ENCODE measurements around the gene MAGEA10.
"Not testable (repeated sequence)": the region's sequence is repeated elsewhere in the genome, so short reads cannot be mapped to it uniquely, and the experiment has no call there.

MAGEA10 gene

GRCh38 chrX:152136312-152136711 is 2.1 kb downstream of the MAGEA10 start:
- no peaks in the 10 kb centered on the region for H3K4me1 Mint-ChIP-seq (ENCODE audit: low read depth)
- no peaks in the 10 kb centered on the region for H3K36me3 Mint-ChIP-seq (ENCODE audit: low read depth)
- H3K4me3 Mint-ChIP-seq, result no peak overlapping the region
- no peaks in the 10 kb centered on the region for H3K27me3 Mint-ChIP-seq
- intact Hi-C loops (cut with micrococcal nuclease), result no loop called here
- H3K27ac Mint-ChIP-seq, result no peak overlapping the region
- no peaks in the 10 kb centered on the region for H3K9me3 Mint-ChIP-seq

DNA sequence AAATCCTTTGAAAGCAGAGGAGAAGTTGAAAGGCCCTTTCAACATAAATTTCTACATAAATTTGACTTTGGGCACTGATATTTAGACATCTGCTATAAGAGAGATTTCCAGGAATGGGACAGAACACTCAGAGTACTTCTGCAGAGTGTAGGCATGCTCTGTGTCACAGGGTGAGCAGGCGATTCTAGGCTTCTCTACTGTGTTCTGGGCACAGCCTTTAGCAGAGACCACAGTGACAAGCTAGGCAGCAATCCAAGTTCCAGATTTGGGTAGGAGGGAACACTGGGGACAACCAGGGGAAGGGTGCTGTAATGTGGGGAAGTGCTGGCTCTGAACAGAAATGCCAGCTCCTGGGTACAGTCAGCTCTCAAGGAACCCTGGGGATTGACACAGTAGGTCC is 6.9 kb downstream of the MAGEA10 start:
- H3K27me3 Mint-ChIP-seq, result no peaks in the 10 kb centered on the region
- no peaks in the 10 kb centered on the region for H3K9me3 Mint-ChIP-seq
- no peaks in the 10 kb centered on the region for H3K36me3 Mint-ChIP-seq (ENCODE audit: low read depth)
- H3K4me1 Mint-ChIP-seq (ENCODE audit: low read depth), result no peaks in the 10 kb centered on the region
- no peak overlapping the region for H3K4me3 Mint-ChIP-seq
- no peak overlapping the region for H3K27ac Mint-ChIP-seq
- intact Hi-C loops (cut with micrococcal nuclease), result no loop called here

GRCh38 chrX:152129069-152129844 is 9.1 kb downstream of the MAGEA10 start:
- H3K27ac Mint-ChIP-seq; H3K36me3 Mint-ChIP-seq (ENCODE audit: low read depth); H3K9me3 Mint-ChIP-seq; intact Hi-C loops (cut with micrococcal nuclease); H3K4me3 Mint-ChIP-seq; H3K4me1 Mint-ChIP-seq (ENCODE audit: low read depth); H3K27me3 Mint-ChIP-seq: not testable (repeated sequence)

GRCh38 chrX:152117305-152117704 is 21.1 kb downstream of the MAGEA10 start:
- H3K4me3 Mint-ChIP-seq, result no peak overlapping the region
- H3K27me3 Mint-ChIP-seq, result no peaks in the 10 kb centered on the region
- H3K36me3 Mint-ChIP-seq (ENCODE audit: low read depth), result no peaks in the 10 kb centered on the region
- intact Hi-C loops (cut with micrococcal nuclease), result no loop called here
- no peak overlapping the region for H3K27ac Mint-ChIP-seq
- no peaks in the 10 kb centered on the region for H3K4me1 Mint-ChIP-seq (ENCODE audit: low read depth)
- H3K9me3 Mint-ChIP-seq, result no peaks in the 10 kb centered on the region

DNA sequence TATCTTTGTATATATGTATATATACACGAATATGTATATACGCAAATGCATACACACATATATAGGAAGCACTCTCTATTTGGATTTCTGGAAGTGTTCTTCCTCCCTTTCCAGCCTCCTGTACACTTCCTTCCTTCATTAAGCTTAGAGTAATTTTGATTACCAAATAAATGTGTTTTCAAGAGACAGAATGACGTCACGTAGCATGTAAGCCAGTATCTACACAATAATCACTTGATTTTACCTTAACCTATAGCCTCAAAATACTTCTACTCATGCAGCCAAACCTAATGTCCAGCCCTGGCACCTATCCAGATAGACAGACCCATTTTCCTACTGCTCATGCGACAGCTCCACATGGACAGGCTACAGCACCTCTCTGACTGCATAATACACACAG is 29.9 kb downstream of the MAGEA10 start:
- H3K9me3 Mint-ChIP-seq, result no peaks in the 10 kb centered on the region
- H3K27ac Mint-ChIP-seq, result no peak overlapping the region
- intact Hi-C loops (cut with micrococcal nuclease), result no loop called here
- no peaks in the 10 kb centered on the region for H3K27me3 Mint-ChIP-seq
- no peak overlapping the region for H3K4me3 Mint-ChIP-seq
- H3K36me3 Mint-ChIP-seq (ENCODE audit: low read depth), result no peaks in the 10 kb centered on the region
- H3K4me1 Mint-ChIP-seq (ENCODE audit: low read depth), result no peaks in the 10 kb centered on the region

DNA sequence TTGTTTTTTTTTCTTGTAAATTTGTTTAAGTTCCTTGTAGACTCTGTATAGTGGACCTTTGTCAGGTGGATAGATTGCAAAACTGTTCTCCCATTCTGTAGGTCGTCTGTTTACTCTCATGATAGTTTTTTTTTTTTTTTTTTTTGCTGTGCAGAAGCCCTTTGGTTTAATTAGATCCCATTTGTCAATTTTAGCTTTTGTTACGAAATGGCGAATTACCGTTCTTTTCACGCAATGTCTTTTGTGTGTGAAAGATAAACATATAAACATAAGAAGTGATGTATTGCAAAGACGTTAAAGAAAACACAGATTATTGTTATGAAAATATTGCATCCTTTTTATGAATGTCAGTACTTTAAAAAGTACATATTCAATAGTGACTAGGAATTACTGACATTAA is 34.5 kb downstream of the MAGEA10 start:
- no peaks in the 10 kb centered on the region for H3K27me3 Mint-ChIP-seq
- no peak overlapping the region for H3K27ac Mint-ChIP-seq
- no peaks in the 10 kb centered on the region for H3K4me1 Mint-ChIP-seq (ENCODE audit: low read depth)
- no peaks in the 10 kb centered on the region for H3K9me3 Mint-ChIP-seq
- H3K4me3 Mint-ChIP-seq, result no peak overlapping the region
- intact Hi-C loops (cut with micrococcal nuclease), result no loop called here
- no peaks in the 10 kb centered on the region for H3K36me3 Mint-ChIP-seq (ENCODE audit: low read depth)

DNA sequence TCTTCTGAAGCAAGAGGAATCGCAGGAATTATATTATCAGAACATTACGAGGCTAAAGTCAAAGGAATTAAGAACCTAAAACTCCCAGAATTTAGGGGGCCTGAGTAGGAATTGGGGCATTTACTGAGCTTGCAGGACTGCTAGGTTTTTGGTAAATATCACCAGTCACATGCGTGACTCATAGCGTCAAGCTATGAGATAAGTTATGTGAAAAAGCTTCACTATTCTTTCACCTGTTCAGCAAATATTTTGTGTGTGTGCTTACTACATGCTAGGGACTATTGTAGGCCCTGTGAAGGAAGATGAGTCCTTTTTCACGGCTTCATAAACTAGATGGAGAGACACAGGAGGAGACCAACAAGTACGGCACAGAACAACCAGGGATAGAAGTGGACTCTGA is 52.2 kb downstream of the MAGEA10 start:
- H3K4me1 Mint-ChIP-seq (ENCODE audit: low read depth), result no peaks in the 10 kb centered on the region
- intact Hi-C loops (cut with micrococcal nuclease), result no loop called here
- no peaks in the 10 kb centered on the region for H3K9me3 Mint-ChIP-seq
- no peaks in the 10 kb centered on the region for H3K36me3 Mint-ChIP-seq (ENCODE audit: low read depth)
- no peak overlapping the region for H3K4me3 Mint-ChIP-seq
- no peaks in the 10 kb centered on the region for H3K27me3 Mint-ChIP-seq
- no peak overlapping the region for H3K27ac Mint-ChIP-seq

All from dendritic cell treated with granulocyte-macrophage colony-stimulating factor and Interleukin-4, amounts not matched to agents 40 ng/mL and 50 ng/mL, for 4 days (primary cell).